ENCODE results near the gene FAM169A. TPM values are rescaled to one million over a fixed set of nuclear protein-coding genes. Genes with fewer than 3 reads are reported as not detected.
"Not testable (repeated sequence)": the region's sequence is repeated elsewhere in the genome, so short reads cannot be mapped to it uniquely, and the experiment has no call there.

Gene FAM169A
- total RNA-seq, 4 donors from 2014 or later = under 0.01 to 26.5 (median 3.5) TPM

- Histone ChIP-seq H3K27me3 (no peaks in the 10 kb centered on the region), H3K9me3 (no peaks in the 10 kb centered on the region), H3K4me3 (no peak overlapping the region), H3K27ac (no peak overlapping the region), H3K36me3 (no peaks in the 10 kb centered on the region), H3K4me1 (peaks cover 5 to 8% of the 10 kb centered on the region in 2 donors)
- TF ChIP-seq POLR2A (IDR thresholded peaks at IDR 0.05) (no peak), CTCF (IDR thresholded peaks at IDR 0.05) (no peak)
- DNase-seq = no peak
- intact Hi-C loops (cut with DNase I; ENCODE audit: low total_unique reads) = no loop called here
Observed at GRCh38 chr5:74762599-74762998, 103.6 kb downstream of the FAM169A start.

GRCh38 chr5:74761241-74761640, 104.9 kb downstream of the FAM169A start:
- Histone ChIP-seq H3K4me3 (no peak overlapping the region), H3K27me3 (no peaks in the 10 kb centered on the region), H3K27ac (no peak overlapping the region), H3K36me3 (no peaks in the 10 kb centered on the region), H3K4me1 (peaks cover 5 to 8% of the 10 kb centered on the region in 2 donors), H3K9me3 (no peaks in the 10 kb centered on the region)
- TF ChIP-seq CTCF (IDR thresholded peaks at IDR 0.05) (no peak), POLR2A (IDR thresholded peaks at IDR 0.05) (no peak)
- no peak for DNase-seq
- intact Hi-C loops (cut with DNase I; ENCODE audit: low total_unique reads) = no loop called here

- DNase-seq; H3K9me3 ChIP-seq; H3K4me1 ChIP-seq; H3K4me3 ChIP-seq; H3K27me3 ChIP-seq; H3K27ac ChIP-seq; intact Hi-C loops (cut with DNase I; ENCODE audit: low total_unique reads); H3K36me3 ChIP-seq: not testable (repeated sequence)
Observed at GRCh38 chr5:74748742-74749141, 117.4 kb downstream of the FAM169A start.

GRCh38 chr5:74738406-74738805, 127.8 kb downstream of the FAM169A start:
- no peaks in the 10 kb centered on the region for H3K27me3 ChIP-seq
- no peak overlapping the region for H3K27ac ChIP-seq
- H3K9me3 ChIP-seq = no peaks in the 10 kb centered on the region
- TF ChIP-seq POLR2A (IDR thresholded peaks at IDR 0.05) (no peak), CTCF (IDR thresholded peaks at IDR 0.05) (no peak)
- H3K4me1 ChIP-seq = no peaks in the 10 kb centered on the region
- intact Hi-C loops (cut with DNase I; ENCODE audit: low total_unique reads) = no loop called here
- DNase-seq = no peak
- no peak overlapping the region for H3K4me3 ChIP-seq
- no peaks in the 10 kb centered on the region for H3K36me3 ChIP-seq

GRCh38 chr5:74736759-74737158, 129.4 kb downstream of the FAM169A start:
- Histone ChIP-seq H3K36me3 (no peaks in the 10 kb centered on the region), H3K9me3 (no peaks in the 10 kb centered on the region), H3K27ac (no peak overlapping the region), H3K4me3 (no peak overlapping the region), H3K4me1 (no peaks in the 10 kb centered on the region), H3K27me3 (no peaks in the 10 kb centered on the region)
- intact Hi-C loops (cut with DNase I; ENCODE audit: low total_unique reads) = no loop called here
- TF ChIP-seq POLR2A (IDR thresholded peaks at IDR 0.05) = no peak
- no peak for TF ChIP-seq CTCF (IDR thresholded peaks at IDR 0.05)
- DNase-seq = no peak

Small RNA genes lying within 50 kb of the gene (small RNA-seq; reads per million reads assigned to genes)
- not detected for gene RF00561

Other genes starting within 250 kb of the FAM169A start
- 10 to 100 TPM in 1 of 4 donors, 1 to 10 TPM in 2, under 1 TPM in 1; 0.59 to 75.0 (median 2.9) TPM for gene ENC1, start 225.7 kb downstream of the FAM169A start, total RNA-seq
- 100 to 1,000 TPM; 115 to 195 (median 146) TPM for gene HEXB, start 181.2 kb downstream of the FAM169A start, total RNA-seq
- 10 to 100 TPM; 15.9 to 55.7 (median 26.6) TPM for gene GFM2, start 99.3 kb downstream of the FAM169A start, total RNA-seq
- 100 to 1,000 TPM in 2 of 4 donors, 10 to 100 TPM in 2; 91.5 to 229 (median 112) TPM for gene NSA2, start 99.1 kb downstream of the FAM169A start, total RNA-seq
- gene GCNT4, start 186.2 kb upstream of the FAM169A start, total RNA-seq = 1 to 10 TPM in 3 of 4 donors, under 1 TPM in 1; 0.88 to 4.0 (median 2.3) TPM